ENCODE results near the gene ZDHHC1.

DNA sequence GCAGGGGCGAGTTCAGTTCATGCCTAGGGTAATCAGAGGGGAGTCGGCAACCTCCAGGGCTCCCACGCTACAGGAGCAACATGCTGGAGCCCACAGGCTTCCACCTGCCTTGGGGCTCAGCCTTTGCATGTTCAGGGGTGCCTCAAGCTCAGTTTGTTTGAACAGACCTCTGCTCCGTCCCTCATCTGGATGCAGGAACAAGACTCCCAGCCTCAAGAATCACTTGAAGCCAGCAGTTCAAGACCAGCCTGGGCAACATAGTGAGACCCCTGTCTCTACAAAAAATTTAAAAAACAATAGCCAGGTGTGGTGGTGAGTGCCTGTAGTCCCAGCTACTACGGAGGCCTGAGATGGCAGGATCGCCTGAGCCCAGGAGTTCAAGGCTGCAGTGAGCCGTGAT is 9.7 kb upstream of the ZDHHC1 start:
- TF ChIP-seq, protein P1, sequence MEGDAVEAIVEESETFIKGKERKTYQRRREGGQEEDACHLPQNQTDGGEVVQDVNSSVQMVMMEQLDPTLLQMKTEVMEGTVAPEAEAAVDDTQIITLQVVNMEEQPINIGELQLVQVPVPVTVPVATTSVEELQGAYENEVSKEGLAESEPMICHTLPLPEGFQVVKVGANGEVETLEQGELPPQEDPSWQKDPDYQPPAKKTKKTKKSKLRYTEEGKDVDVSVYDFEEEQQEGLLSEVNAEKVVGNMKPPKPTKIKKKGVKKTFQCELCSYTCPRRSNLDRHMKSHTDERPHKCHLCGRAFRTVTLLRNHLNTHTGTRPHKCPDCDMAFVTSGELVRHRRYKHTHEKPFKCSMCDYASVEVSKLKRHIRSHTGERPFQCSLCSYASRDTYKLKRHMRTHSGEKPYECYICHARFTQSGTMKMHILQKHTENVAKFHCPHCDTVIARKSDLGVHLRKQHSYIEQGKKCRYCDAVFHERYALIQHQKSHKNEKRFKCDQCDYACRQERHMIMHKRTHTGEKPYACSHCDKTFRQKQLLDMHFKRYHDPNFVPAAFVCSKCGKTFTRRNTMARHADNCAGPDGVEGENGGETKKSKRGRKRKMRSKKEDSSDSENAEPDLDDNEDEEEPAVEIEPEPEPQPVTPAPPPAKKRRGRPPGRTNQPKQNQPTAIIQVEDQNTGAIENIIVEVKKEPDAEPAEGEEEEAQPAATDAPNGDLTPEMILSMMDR (IDR thresholded peaks at IDR 0.05; ENCODE audit: low read depth, low read length, missing input control), result no peak
- TF ChIP-seq RXRA (IDR thresholded peaks at IDR 0.05), result no peak
- no peak for TF ChIP-seq RAD21 (IDR thresholded peaks at IDR 0.05)
- TF ChIP-seq, protein P2, sequence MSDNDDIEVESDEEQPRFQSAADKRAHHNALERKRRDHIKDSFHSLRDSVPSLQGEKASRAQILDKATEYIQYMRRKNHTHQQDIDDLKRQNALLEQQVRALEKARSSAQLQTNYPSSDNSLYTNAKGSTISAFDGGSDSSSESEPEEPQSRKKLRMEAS (IDR thresholded peaks at IDR 0.05), result no peak
- TF ChIP-seq, protein P3, sequence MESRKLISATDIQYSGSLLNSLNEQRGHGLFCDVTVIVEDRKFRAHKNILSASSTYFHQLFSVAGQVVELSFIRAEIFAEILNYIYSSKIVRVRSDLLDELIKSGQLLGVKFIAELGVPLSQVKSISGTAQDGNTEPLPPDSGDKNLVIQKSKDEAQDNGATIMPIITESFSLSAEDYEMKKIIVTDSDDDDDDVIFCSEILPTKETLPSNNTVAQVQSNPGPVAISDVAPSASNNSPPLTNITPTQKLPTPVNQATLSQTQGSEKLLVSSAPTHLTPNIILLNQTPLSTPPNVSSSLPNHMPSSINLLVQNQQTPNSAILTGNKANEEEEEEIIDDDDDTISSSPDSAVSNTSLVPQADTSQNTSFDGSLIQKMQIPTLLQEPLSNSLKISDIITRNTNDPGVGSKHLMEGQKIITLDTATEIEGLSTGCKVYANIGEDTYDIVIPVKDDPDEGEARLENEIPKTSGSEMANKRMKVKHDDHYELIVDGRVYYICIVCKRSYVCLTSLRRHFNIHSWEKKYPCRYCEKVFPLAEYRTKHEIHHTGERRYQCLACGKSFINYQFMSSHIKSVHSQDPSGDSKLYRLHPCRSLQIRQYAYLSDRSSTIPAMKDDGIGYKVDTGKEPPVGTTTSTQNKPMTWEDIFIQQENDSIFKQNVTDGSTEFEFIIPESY (IDR thresholded peaks at IDR 0.05), result no peak
- no peak for TF ChIP-seq YY1 (IDR thresholded peaks at IDR 0.05)
- TF ChIP-seq JUND (IDR thresholded peaks at IDR 0.05), result no peak
- TF ChIP-seq ATF3 (IDR thresholded peaks at IDR 0.05), result no peak
- no peak for TF ChIP-seq TAF1 (conservative IDR thresholded peaks at IDR 0.05)
- TF ChIP-seq, protein P4, sequence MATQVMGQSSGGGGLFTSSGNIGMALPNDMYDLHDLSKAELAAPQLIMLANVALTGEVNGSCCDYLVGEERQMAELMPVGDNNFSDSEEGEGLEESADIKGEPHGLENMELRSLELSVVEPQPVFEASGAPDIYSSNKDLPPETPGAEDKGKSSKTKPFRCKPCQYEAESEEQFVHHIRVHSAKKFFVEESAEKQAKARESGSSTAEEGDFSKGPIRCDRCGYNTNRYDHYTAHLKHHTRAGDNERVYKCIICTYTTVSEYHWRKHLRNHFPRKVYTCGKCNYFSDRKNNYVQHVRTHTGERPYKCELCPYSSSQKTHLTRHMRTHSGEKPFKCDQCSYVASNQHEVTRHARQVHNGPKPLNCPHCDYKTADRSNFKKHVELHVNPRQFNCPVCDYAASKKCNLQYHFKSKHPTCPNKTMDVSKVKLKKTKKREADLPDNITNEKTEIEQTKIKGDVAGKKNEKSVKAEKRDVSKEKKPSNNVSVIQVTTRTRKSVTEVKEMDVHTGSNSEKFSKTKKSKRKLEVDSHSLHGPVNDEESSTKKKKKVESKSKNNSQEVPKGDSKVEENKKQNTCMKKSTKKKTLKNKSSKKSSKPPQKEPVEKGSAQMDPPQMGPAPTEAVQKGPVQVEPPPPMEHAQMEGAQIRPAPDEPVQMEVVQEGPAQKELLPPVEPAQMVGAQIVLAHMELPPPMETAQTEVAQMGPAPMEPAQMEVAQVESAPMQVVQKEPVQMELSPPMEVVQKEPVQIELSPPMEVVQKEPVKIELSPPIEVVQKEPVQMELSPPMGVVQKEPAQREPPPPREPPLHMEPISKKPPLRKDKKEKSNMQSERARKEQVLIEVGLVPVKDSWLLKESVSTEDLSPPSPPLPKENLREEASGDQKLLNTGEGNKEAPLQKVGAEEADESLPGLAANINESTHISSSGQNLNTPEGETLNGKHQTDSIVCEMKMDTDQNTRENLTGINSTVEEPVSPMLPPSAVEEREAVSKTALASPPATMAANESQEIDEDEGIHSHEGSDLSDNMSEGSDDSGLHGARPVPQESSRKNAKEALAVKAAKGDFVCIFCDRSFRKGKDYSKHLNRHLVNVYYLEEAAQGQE (IDR thresholded peaks at IDR 0.05), result no peak
- TF ChIP-seq GABPA (IDR thresholded peaks at IDR 0.05 in 1 of 2, conservative IDR thresholded peaks at IDR 0.05 in 1 of 2), result no peak
- TF ChIP-seq SP1 (IDR thresholded peaks at IDR 0.05), result no peak
- no peak for TF ChIP-seq EGR1 (IDR thresholded peaks at IDR 0.05; ENCODE audit: low read depth in 2 of 2)
